SK-N-SH (cell line): Measurements from ENCODE around the gene TMEM144. TPM values are rescaled to one million over a fixed set of nuclear protein-coding genes. Genes with fewer than 3 reads are reported as not detected.

Source experiments
- CTCF ChIA-PET: fragments of 300-600, 350-600 bp; formaldehyde crosslinking; extraction: SDS; loops from one replicate; lab custom pipeline; 2021; lab: Yijun Ruan, JAX
- POLR2A ChIA-PET: fragments of 350-600 bp; sonication (Branson Sonifier 250); formaldehyde crosslinking; extraction: SDS; loops from one replicate; lab custom pipeline; 2020; ENCODE audit warnings: antibody characterized with exemption, inconsistent platforms; lab: Yijun Ruan, JAX
- DNase-seq: peaks from one replicate; pipeline ENCODE4 v3.0.0; 2012
- H2AFZ ChIP-seq: fragments of 200-600 bp; sonication (generic); 2 replicates; pipeline ENCODE4 v1.8.1; 2016; ENCODE audit warnings: antibody characterized with exemption, mild to moderate bottlenecking, low read depth
- H3F3A ChIP-seq: fragments of 200-600 bp; sonication (generic); replicated peaks from 2 replicates; pipeline ENCODE3; 2016; ENCODE audit warnings: antibody characterized with exemption, mild to moderate bottlenecking; ENCODE audit not compliant: insufficient read depth
- H3K27ac ChIP-seq, 2 experiments: fragments of 200-500 bp in 1 of 2; fragments of 200-600 bp in 1 of 2; sonication (Bioruptor generic) in 1 of 2; sonication (generic), shearing (Covaris generic) in 1 of 2; 2 replicates each; pipeline versions ENCODE4 v1.5.1 to v1.6.1; 2014 to 2016; ENCODE audit warnings: low read depth in 2 of 2, inconsistent platforms in 1 of 2, low read length in 1 of 2, mild to moderate bottlenecking in 1 of 2, mixed read lengths in 1 of 2
- H3K27me3 ChIP-seq: fragments of 200-600 bp; sonication (generic), shearing (Covaris generic); 2 replicates; pipeline ENCODE4 v1.6.1; 2016; ENCODE audit warnings: mixed run types; ENCODE audit not compliant: insufficient read depth
- H3K36me3 ChIP-seq, 2 experiments: fragments of 200-500 bp in 1 of 2; fragments of 200-600 bp in 1 of 2; sonication (Bioruptor generic) in 1 of 2; sonication (generic) in 1 of 2; replicated peaks in 1 of 2; 2 replicates each; pipeline versions ENCODE3 to v1.5.1; 2014 to 2016; ENCODE audit warnings: low read length in 1 of 2, mild to moderate bottlenecking in 1 of 2; ENCODE audit not compliant: insufficient read depth in 2 of 2, control insufficient read depth in 1 of 2
- H3K4me1 ChIP-seq, 2 experiments: fragments of 200-500 bp in 1 of 2; fragments of 200-600 bp in 1 of 2; sonication (Bioruptor generic) in 1 of 2; sonication (generic), shearing (Covaris generic) in 1 of 2; 2 replicates each; pipeline versions ENCODE4 v1.5.1 to v1.6.1; 2014 to 2016; ENCODE audit warnings: low read depth in 1 of 2, low read length in 1 of 2, mixed run types in 1 of 2; ENCODE audit not compliant: insufficient read depth in 2 of 2, control insufficient read depth in 1 of 2
- H3K4me2 ChIP-seq: fragments of 200-600 bp; sonication (generic), shearing (Covaris generic); 2 replicates; pipeline ENCODE4 v1.6.1; 2017; ENCODE audit warnings: mixed run types
- H3K4me3 ChIP-seq, 2 experiments: fragments of 200-500 bp in 1 of 2; fragments of 200-600 bp in 1 of 2; sonication (Bioruptor generic) in 1 of 2; sonication (generic), shearing (Covaris generic) in 1 of 2; 2 replicates each; pipeline versions ENCODE4 v1.5.1 to v1.8.1; 2014 to 2016; ENCODE audit warnings: low read depth in 2 of 2, inconsistent platforms in 1 of 2, low read length in 1 of 2, mild to moderate bottlenecking in 1 of 2, mixed read lengths in 1 of 2, moderate library complexity in 1 of 2
- H3K79me2 ChIP-seq: fragments of 200-600 bp; sonication (generic); 2 replicates; pipeline ENCODE4 v1.8.1; 2017; ENCODE audit warnings: mild to moderate bottlenecking; ENCODE audit not compliant: insufficient read depth
- H3K9ac ChIP-seq: fragments of 200-600 bp; sonication (generic); 2 replicates; pipeline ENCODE4 v1.6.1; 2017; ENCODE audit warnings: mixed run types
- H3K9me2 ChIP-seq: fragments of 200-600 bp; sonication (generic); 2 replicates; pipeline ENCODE4 v1.6.1; 2017; ENCODE audit warnings: mixed run types
- H3K9me3 ChIP-seq: fragments of 200-600 bp; sonication (generic); 2 replicates; pipeline ENCODE4 v1.6.1; 2017; ENCODE audit warnings: mixed run types, mild to moderate bottlenecking, moderate library complexity
- H4K20me1 ChIP-seq: fragments of 200-600 bp; sonication (generic); 2 replicates; pipeline ENCODE4 v1.6.1; 2017; ENCODE audit warnings: mild to moderate bottlenecking, mixed run types; ENCODE audit not compliant: insufficient read depth
- CHD2 ChIP-seq: fragments of 150-350 bp; IDR thresholded peaks from 2 replicates; pipeline ENCODE4 v1.6.1; 2018; ENCODE audit warnings: low read length; ENCODE audit not compliant: partially characterized antibody
- CTCF ChIP-seq: fragments of 200-600 bp; sonication (generic); IDR thresholded peaks from 2 replicates; pipeline ENCODE4 v1.6.1; 2017; ENCODE audit warnings: antibody characterized with exemption, mild to moderate bottlenecking, moderate library complexity
- ELF1 ChIP-seq: IDR thresholded peaks from 2 replicates; pipeline ENCODE4 v1.4.0; 2012
- GABPA ChIP-seq: IDR thresholded peaks from 2 replicates; pipeline ENCODE4 v1.4.0; 2012; ENCODE audit warnings: low read depth, mild to moderate bottlenecking
- RCOR1 ChIP-seq: fragments of 150-350 bp; IDR thresholded peaks from 2 replicates; pipeline ENCODE4 v1.6.1; 2017; ENCODE audit warnings: antibody characterized with exemption, low read length
- RXRA ChIP-seq: IDR thresholded peaks from 2 replicates; pipeline ENCODE4 v1.4.0; 2012; ENCODE audit warnings: low read depth, mild to moderate bottlenecking, borderline replicate concordance
- SIN3A ChIP-seq: IDR thresholded peaks from 2 replicates; pipeline ENCODE4 v1.6.1; 2012; ENCODE audit warnings: low read depth, mild to moderate bottlenecking, low read length, moderate library complexity, borderline replicate concordance
- YY1 ChIP-seq: IDR thresholded peaks from 2 replicates; pipeline ENCODE4 v1.4.0; 2012; ENCODE audit warnings: low read depth, mild to moderate bottlenecking
- ZBTB33 ChIP-seq: IDR thresholded peaks from 2 replicates; pipeline ENCODE4 v1.4.0; 2012; ENCODE audit warnings: low read depth, borderline replicate concordance
- WGBS: methylation state at CpG from one replicate; pipeline ENCODE4 v1.1.6; 2017; ENCODE audit warnings: low lambda C conversion rate; 5-methylcytosine and 5-hydroxymethylcytosine counted together
- polyA plus RNA-seq, 3 experiments: library from polyadenylated mRNA; depleted of rRNA; stranded (reverse); fragments of >200 nt; gene quantifications; 2 replicates each; pipeline ENCODE4 v1.2.3, GENCODE V29; 2012
- TF ChIP-seq, protein P1 (sequence below): IDR thresholded peaks from 2 replicates; pipeline ENCODE4 v1.6.1; 2012; ENCODE audit warnings: mild to moderate bottlenecking, low read depth, low read length, moderate library complexity
- TF ChIP-seq, protein P2 (sequence below): IDR thresholded peaks from 2 replicates; pipeline ENCODE4 v1.4.0; 2012; ENCODE audit warnings: low read depth, borderline replicate concordance

Gene TMEM144
- polyA plus RNA-seq, 1 of the 3 experiments (the other 2 are of a cell fraction), result not detected

GRCh38 chr4:158182736-158183135 is 27.6 kb upstream of the TMEM144 start:
- Histone ChIP-seq H3K36me3 (no peaks in the 10 kb centered on the region), H3K27me3 (no peaks in the 10 kb centered on the region), H4K20me1 (no peaks in the 10 kb centered on the region), H3F3A (no peaks in the 10 kb centered on the region), H2AFZ (peak overlapping the region; percentile 65; the same call in 1 of the 2 replicates), H3K79me2 (no peaks in the 10 kb centered on the region), H3K9me3 (no peaks in the 10 kb centered on the region), H3K9me2 (no peaks in the 10 kb centered on the region), H3K4me2 (peak overlapping the region; percentile 44; the same call in 1 of the 2 replicates), H3K27ac (no peak overlapping the region), H3K4me1 (no peaks in the 10 kb centered on the region), H3K4me3 (no peak overlapping the region; a peak in 1 of 4 replicates), H3K9ac (no peak overlapping the region)
- WGBS, result 60% methylated on average over 14 of the region's 15 CpGs
- ChIA-PET CTCF (interaction anchor here (3.6 to 4.1 kb wide), 2 partner anchors 10 to 11 kb away, joined by 19 to 25 read pairs; partner anchors contain the start of gene GASK1B), POLR2A (no interaction called here)
- DNase-seq, result peak; percentile 36
- TF ChIP-seq GABPA (peak; percentile 58), ELF1 (peak; percentile 46; the same call in 1 of the 2 replicates), RXRA (no peak)
- TF ChIP-seq, protein P1, sequence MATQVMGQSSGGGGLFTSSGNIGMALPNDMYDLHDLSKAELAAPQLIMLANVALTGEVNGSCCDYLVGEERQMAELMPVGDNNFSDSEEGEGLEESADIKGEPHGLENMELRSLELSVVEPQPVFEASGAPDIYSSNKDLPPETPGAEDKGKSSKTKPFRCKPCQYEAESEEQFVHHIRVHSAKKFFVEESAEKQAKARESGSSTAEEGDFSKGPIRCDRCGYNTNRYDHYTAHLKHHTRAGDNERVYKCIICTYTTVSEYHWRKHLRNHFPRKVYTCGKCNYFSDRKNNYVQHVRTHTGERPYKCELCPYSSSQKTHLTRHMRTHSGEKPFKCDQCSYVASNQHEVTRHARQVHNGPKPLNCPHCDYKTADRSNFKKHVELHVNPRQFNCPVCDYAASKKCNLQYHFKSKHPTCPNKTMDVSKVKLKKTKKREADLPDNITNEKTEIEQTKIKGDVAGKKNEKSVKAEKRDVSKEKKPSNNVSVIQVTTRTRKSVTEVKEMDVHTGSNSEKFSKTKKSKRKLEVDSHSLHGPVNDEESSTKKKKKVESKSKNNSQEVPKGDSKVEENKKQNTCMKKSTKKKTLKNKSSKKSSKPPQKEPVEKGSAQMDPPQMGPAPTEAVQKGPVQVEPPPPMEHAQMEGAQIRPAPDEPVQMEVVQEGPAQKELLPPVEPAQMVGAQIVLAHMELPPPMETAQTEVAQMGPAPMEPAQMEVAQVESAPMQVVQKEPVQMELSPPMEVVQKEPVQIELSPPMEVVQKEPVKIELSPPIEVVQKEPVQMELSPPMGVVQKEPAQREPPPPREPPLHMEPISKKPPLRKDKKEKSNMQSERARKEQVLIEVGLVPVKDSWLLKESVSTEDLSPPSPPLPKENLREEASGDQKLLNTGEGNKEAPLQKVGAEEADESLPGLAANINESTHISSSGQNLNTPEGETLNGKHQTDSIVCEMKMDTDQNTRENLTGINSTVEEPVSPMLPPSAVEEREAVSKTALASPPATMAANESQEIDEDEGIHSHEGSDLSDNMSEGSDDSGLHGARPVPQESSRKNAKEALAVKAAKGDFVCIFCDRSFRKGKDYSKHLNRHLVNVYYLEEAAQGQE, result no peak

DNA sequence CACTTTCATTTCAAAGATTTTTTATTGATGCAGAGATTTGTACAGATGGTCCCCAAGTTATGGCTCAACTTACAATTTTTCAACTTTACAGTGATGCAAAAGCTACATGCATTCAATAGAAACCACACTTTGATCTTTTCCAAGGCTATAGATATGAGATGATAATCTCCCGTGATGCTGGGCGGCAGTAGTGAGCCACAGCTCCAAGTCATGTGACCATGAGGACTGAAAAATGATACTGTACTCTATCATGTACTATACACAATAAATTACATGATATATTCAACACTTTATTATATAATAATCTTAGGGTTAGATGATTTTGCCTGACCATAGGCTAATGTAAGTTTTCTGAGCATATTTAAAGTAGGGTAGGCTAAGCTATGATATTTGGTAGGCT is 23.5 kb upstream of the TMEM144 start:
- no peak for DNase-seq
- no peak overlapping the region for H3K4me2 ChIP-seq
- H3K9ac ChIP-seq, result no peak overlapping the region
- H2AFZ ChIP-seq, result no peak overlapping the region
- H3K4me3 ChIP-seq, result no peak overlapping the region
- no peaks in the 10 kb centered on the region for H3K4me1 ChIP-seq
- ChIA-PET CTCF (interaction anchor here (0.8 to 2.0 kb wide), 3 partner anchors 8 to 16 kb away, joined by 3 to 6 read pairs (median 4); no protein-coding TSS in a partner anchor), POLR2A (no interaction called here)
- no peaks in the 10 kb centered on the region for H4K20me1 ChIP-seq
- no peaks in the 10 kb centered on the region for H3F3A ChIP-seq
- no peak overlapping the region for H3K27ac ChIP-seq
- H3K79me2 ChIP-seq, result no peaks in the 10 kb centered on the region
- H3K9me3 ChIP-seq, result no peaks in the 10 kb centered on the region
- no peaks in the 10 kb centered on the region for H3K27me3 ChIP-seq
- 27% methylated on average over 2 of the region's 2 CpGs for WGBS
- H3K9me2 ChIP-seq, result no peaks in the 10 kb centered on the region
- TF ChIP-seq, protein P2, sequence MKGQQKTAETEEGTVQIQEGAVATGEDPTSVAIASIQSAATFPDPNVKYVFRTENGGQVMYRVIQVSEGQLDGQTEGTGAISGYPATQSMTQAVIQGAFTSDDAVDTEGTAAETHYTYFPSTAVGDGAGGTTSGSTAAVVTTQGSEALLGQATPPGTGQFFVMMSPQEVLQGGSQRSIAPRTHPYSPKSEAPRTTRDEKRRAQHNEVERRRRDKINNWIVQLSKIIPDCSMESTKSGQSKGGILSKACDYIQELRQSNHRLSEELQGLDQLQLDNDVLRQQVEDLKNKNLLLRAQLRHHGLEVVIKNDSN, result 0 out of 2 replicates have a peak, but pooled peaks have one; percentile 26
- TF ChIP-seq YY1, result no peak
- no peaks in the 10 kb centered on the region for H3K36me3 ChIP-seq

DNA sequence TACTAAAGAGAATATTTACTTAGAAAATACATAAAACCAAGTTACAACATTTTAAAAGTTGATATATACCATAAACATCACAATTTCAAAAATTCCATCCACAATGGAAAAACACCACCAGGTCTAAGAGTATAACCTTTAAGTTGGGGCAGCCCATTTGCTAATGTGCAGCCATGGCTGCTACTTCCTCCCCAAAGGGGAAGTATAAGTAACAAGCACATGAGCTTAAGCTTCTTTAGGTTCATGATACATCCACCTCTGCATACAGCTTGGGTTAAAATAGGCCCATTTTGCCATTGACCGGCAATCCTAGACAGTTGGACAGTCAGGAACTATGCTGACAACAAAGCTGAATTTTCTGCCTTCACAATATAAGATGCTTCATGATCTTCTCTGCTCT is 20.9 kb upstream of the TMEM144 start:
- no peaks in the 10 kb centered on the region for H3K36me3 ChIP-seq
- H3F3A ChIP-seq, result no peaks in the 10 kb centered on the region
- H4K20me1 ChIP-seq, result no peaks in the 10 kb centered on the region
- no peak overlapping the region for H3K9ac ChIP-seq
- CTCF ChIA-PET, result interaction anchor here (1.3 kb wide), 1 partner anchor 66 kb away, joined by 3 read pairs; no protein-coding TSS in a partner anchor
- WGBS, result 89% methylated on average over 1 of the region's 1 CpG
- no peaks in the 10 kb centered on the region for H3K9me3 ChIP-seq
- H3K9me2 ChIP-seq, result no peaks in the 10 kb centered on the region
- POLR2A ChIA-PET, result no interaction called here
- no peak overlapping the region for H3K4me3 ChIP-seq
- H3K4me2 ChIP-seq, result no peak overlapping the region
- H3K27me3 ChIP-seq, result no peaks in the 10 kb centered on the region
- TF ChIP-seq CHD2 (no peak), ZBTB33 (no peak), CTCF (no peak), RCOR1 (no peak), SIN3A (no peak)
- no peak overlapping the region for H3K27ac ChIP-seq
- no peak overlapping the region for H2AFZ ChIP-seq
- no peaks in the 10 kb centered on the region for H3K79me2 ChIP-seq
- no peaks in the 10 kb centered on the region for H3K4me1 ChIP-seq
- DNase-seq, result no peak
